BLaER1 (cell line): ENCODE measurements around the gene ARHGDIG.
"Not testable (repeated sequence)": the region's sequence is repeated elsewhere in the genome, so short reads cannot be mapped to it uniquely, and the experiment has no call there.

Experiments used
- H3K27ac ChIP-seq: shearing (Covaris generic); formaldehyde crosslinking; 2 replicates; pipeline ENCODE4 v1.8.1; 2022
- H3K27me3 ChIP-seq: shearing (Covaris generic); formaldehyde crosslinking; 2 replicates; pipeline ENCODE4 v1.8.1; 2022
- H3K36me3 ChIP-seq: shearing (Covaris generic); formaldehyde crosslinking; 2 replicates; pipeline ENCODE4 v1.8.1; 2022
- H3K4me1 ChIP-seq: shearing (Covaris generic); formaldehyde crosslinking; 2 replicates; pipeline ENCODE4 v1.8.1; 2022
- H3K4me2 ChIP-seq: shearing (Covaris generic); formaldehyde crosslinking; 2 replicates; pipeline ENCODE4 v1.8.1; 2022
- H3K4me3 ChIP-seq: shearing (Covaris generic); formaldehyde crosslinking; 2 replicates; pipeline ENCODE4 v1.8.1; 2022
- H3K9ac ChIP-seq: shearing (Covaris generic); formaldehyde crosslinking; 2 replicates; pipeline ENCODE4 v1.8.1; 2022
- H3K9me3 ChIP-seq: shearing (Covaris generic); formaldehyde crosslinking; 2 replicates; pipeline ENCODE4 v1.8.1; 2022
- H4K20me1 ChIP-seq: shearing (Covaris generic); formaldehyde crosslinking; 2 replicates; pipeline ENCODE4 v1.8.1; 2022
- Cebpa-rat ChIP-seq: shearing (Covaris generic); IDR thresholded peaks from 2 replicates; pipeline ENCODE4 v1.8.1; 2022

Gene ARHGDIG

GRCh38 chr16:262121-262745, 18.2 kb upstream of the ARHGDIG start:
- Histone ChIP-seq H3K9ac (no peak overlapping the region), H3K4me1 (no peaks in the 10 kb centered on the region), H3K27me3 (no peaks in the 10 kb centered on the region), H4K20me1 (0 out of 2 replicates have a peak, but pooled peaks cover 11% of the 10 kb centered on the region), H3K9me3 (no peaks in the 10 kb centered on the region), H3K4me3 (no peak overlapping the region), H3K27ac (no peak overlapping the region), H3K4me2 (no peak overlapping the region), H3K36me3 (peaks cover 87% of the 10 kb centered on the region)
- no peak for TF ChIP-seq Cebpa-rat

GRCh38 chr16:263182-263774, 17.1 kb upstream of the ARHGDIG start:
- Histone ChIP-seq H3K4me1 (no peaks in the 10 kb centered on the region), H3K9me3 (no peaks in the 10 kb centered on the region), H3K36me3 (peaks cover 80% of the 10 kb centered on the region), H3K4me3 (no peak overlapping the region), H3K27me3 (no peaks in the 10 kb centered on the region), H3K9ac (no peak overlapping the region), H3K4me2 (no peak overlapping the region), H4K20me1 (0 out of 2 replicates have a peak, but pooled peaks cover 11% of the 10 kb centered on the region), H3K27ac (no peak overlapping the region)
- no peak for TF ChIP-seq Cebpa-rat

- Histone ChIP-seq H3K9me3 (no peaks in the 10 kb centered on the region), H3K4me1 (no peaks in the 10 kb centered on the region), H3K4me3 (no peak overlapping the region), H3K36me3 (peaks cover 75% of the 10 kb centered on the region), H3K27me3 (no peaks in the 10 kb centered on the region), H3K4me2 (no peak overlapping the region), H3K9ac (no peak overlapping the region), H3K27ac (no peak overlapping the region), H4K20me1 (0 out of 2 replicates have a peak, but pooled peaks cover 11% of the 10 kb centered on the region)
- TF ChIP-seq Cebpa-rat: no peak
These were observed 16.4 kb upstream of the ARHGDIG start for GRCh38 chr16:263944-264343.

GRCh38 chr16:264440-264951, 15.9 kb upstream of the ARHGDIG start:
- Histone ChIP-seq H3K9ac (no peak overlapping the region), H3K4me1 (no peaks in the 10 kb centered on the region), H3K4me2 (no peak overlapping the region), H3K36me3 (peaks cover 69% of the 10 kb centered on the region), H3K9me3 (no peaks in the 10 kb centered on the region), H3K27me3 (no peaks in the 10 kb centered on the region), H3K4me3 (no peak overlapping the region), H3K27ac (no peak overlapping the region), H4K20me1 (0 out of 2 replicates have a peak, but pooled peaks cover 15% of the 10 kb centered on the region)
- no peak for TF ChIP-seq Cebpa-rat

GRCh38 chr16:265002-265529, 15.3 kb upstream of the ARHGDIG start:
- Histone ChIP-seq H3K9ac (no peak overlapping the region), H3K4me2 (no peak overlapping the region), H3K36me3 (peaks cover 63% of the 10 kb centered on the region), H3K4me1 (no peaks in the 10 kb centered on the region), H4K20me1 (0 out of 2 replicates have a peak, but pooled peaks cover 11% of the 10 kb centered on the region), H3K27ac (no peak overlapping the region), H3K4me3 (no peak overlapping the region), H3K27me3 (no peaks in the 10 kb centered on the region), H3K9me3 (no peaks in the 10 kb centered on the region)
- no peak for TF ChIP-seq Cebpa-rat

GRCh38 chr16:265711-266110, 14.7 kb upstream of the ARHGDIG start:
- Histone ChIP-seq H3K27me3 (no peaks in the 10 kb centered on the region), H3K4me3 (no peak overlapping the region), H3K9ac (no peak overlapping the region), H3K9me3 (no peaks in the 10 kb centered on the region), H3K4me1 (no peaks in the 10 kb centered on the region), H3K27ac (no peak overlapping the region), H4K20me1 (0 out of 2 replicates have a peak, but pooled peaks cover 6% of the 10 kb centered on the region), H3K4me2 (no peak overlapping the region), H3K36me3 (peaks cover 57% of the 10 kb centered on the region)
- TF ChIP-seq Cebpa-rat: no peak

GRCh38 chr16:266258-267164, 13.9 kb upstream of the ARHGDIG start:
- TF ChIP-seq Cebpa-rat: no peak
- Histone ChIP-seq H3K4me2 (no peak overlapping the region), H3K9me3 (no peaks in the 10 kb centered on the region), H3K27ac (no peak overlapping the region), H3K9ac (no peak overlapping the region), H4K20me1 (0 out of 2 replicates have a peak, but pooled peaks cover 6% of the 10 kb centered on the region), H3K27me3 (no peaks in the 10 kb centered on the region), H3K4me3 (no peak overlapping the region), H3K4me1 (no peaks in the 10 kb centered on the region), H3K36me3 (peaks cover 49% of the 10 kb centered on the region)

- not testable (repeated sequence) for H4K20me1 ChIP-seq, H3K4me2 ChIP-seq, H3K27me3 ChIP-seq, H3K9ac ChIP-seq, H3K4me1 ChIP-seq, H3K4me3 ChIP-seq, H3K9me3 ChIP-seq, H3K27ac ChIP-seq
- H3K36me3 ChIP-seq: peaks cover 38% of the 10 kb centered on the region
These were observed 12.8 kb upstream of the ARHGDIG start for GRCh38 chr16:267562-267961.

GRCh38 chr16:268141-269053, 12.0 kb upstream of the ARHGDIG start:
- Histone ChIP-seq H3K4me1 (no peaks in the 10 kb centered on the region), H3K9ac (no peak overlapping the region), H3K4me2 (no peak overlapping the region), H3K27ac (no peak overlapping the region), H3K4me3 (no peak overlapping the region), H3K36me3 (peaks cover 30% of the 10 kb centered on the region), H4K20me1 (0 out of 2 replicates have a peak, but pooled peaks cover 6% of the 10 kb centered on the region), H3K9me3 (no peaks in the 10 kb centered on the region), H3K27me3 (peaks cover 4% of the 10 kb centered on the region; the same call in 1 of the 2 replicates)
- no peak for TF ChIP-seq Cebpa-rat
